ENCODE measurements around the gene TRIO.

DNA sequence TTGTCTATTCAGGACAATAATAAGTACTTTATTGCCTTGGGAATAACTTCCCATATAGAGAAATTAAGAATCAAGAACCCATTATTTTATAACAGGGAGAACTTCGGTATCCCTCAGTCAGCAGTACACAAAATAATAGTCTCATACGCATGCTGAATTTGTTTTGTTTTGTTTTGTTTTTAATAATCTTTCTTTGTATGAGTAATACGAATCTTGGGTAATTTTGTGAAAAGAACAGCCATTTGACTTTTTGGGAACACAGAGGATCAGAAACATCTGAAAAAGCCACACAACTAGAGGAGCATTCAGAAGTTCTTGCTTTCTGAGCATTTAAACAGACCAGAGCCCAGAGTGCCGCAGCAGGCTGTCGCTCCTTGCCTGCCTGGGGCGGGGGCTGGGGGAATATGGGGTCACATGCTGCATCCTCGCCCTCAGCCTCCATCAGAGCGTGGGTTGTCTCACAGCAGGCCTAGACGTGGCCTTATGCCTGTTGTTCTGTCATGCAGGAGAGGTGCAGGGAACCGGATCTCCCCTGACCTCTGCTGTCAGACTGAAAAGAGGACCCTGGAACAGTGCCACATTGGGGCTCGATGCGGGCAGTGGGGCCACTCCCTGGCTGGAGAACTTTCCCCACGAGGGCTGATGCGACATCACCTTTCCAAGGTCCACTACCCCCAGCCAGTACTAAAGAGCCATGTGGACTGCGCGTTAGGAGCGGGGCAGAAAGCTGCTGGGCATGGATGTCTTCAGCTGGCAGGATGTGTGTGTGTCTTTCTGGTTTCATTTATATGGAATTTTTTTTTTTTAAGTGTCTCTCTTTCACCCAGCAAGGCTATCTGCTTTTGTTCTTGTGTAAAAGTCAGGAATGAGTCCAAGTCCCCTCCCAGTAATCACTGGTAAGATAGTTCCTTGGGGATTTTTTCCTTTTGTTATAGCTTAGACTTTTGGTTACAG lies 305.1 kb downstream of the TRIO start:
- TF ChIP-seq CTCF (conservative IDR thresholded peaks at IDR 0.05; ENCODE audit: low read depth, low read length) (no peak), EZH2 (IDR thresholded peaks at IDR 0.05; ENCODE audit: borderline replicate concordance, low read depth, low read length, poor library complexity, severe bottlenecking) (no peak)

All from A673 (cell line).